ENCODE measurements around the gene NEDD9. TPM values are rescaled to one million over a fixed set of nuclear protein-coding genes. Genes with fewer than 3 reads are reported as not detected.

Gene NEDD9
- total and polyA plus RNA-seq, 2 of the 13 experiments (the other 11 are each of a cell fraction or from before 2014, with no cell fraction given): 27.1 to 389 TPM

DNA sequence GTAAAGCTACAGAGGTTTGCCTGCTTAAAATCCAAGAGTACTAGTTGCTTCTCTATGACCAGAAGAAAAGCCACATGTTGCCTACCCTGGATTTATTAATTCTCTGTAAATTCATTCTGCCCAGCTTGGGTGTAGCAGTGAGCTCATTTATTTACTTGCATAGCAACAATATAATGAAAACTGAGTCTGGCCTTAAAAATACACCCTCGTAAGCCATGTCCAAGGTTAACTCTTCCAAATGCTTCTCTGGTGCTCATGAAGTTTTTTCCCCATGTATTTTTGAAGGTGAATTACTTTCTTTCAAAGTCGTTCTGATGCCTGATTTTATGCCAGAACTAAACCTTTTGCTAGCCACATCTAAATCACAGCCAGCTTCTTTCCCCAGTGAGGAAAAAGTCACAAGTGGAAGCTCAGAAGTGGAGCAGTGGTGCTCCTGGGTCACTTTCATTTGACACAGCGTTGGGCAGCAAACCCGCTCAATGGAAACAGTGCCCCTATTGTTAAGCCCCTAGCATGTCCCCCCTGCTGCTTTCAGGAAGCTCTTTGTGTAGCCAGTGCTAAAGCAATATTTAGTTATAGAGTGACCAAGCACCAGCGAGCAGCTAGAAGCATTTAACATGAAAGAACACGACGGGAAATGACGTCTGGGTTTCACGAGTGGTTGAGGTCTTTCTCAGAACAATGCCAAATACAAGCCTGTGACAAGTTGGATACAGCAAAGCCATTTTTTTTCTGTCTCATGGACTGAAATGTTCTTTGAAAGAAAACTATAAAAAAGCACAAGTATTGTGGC lies 29.8 kb downstream of the NEDD9 start (continued):
- TF ChIP-seq, protein P1, sequence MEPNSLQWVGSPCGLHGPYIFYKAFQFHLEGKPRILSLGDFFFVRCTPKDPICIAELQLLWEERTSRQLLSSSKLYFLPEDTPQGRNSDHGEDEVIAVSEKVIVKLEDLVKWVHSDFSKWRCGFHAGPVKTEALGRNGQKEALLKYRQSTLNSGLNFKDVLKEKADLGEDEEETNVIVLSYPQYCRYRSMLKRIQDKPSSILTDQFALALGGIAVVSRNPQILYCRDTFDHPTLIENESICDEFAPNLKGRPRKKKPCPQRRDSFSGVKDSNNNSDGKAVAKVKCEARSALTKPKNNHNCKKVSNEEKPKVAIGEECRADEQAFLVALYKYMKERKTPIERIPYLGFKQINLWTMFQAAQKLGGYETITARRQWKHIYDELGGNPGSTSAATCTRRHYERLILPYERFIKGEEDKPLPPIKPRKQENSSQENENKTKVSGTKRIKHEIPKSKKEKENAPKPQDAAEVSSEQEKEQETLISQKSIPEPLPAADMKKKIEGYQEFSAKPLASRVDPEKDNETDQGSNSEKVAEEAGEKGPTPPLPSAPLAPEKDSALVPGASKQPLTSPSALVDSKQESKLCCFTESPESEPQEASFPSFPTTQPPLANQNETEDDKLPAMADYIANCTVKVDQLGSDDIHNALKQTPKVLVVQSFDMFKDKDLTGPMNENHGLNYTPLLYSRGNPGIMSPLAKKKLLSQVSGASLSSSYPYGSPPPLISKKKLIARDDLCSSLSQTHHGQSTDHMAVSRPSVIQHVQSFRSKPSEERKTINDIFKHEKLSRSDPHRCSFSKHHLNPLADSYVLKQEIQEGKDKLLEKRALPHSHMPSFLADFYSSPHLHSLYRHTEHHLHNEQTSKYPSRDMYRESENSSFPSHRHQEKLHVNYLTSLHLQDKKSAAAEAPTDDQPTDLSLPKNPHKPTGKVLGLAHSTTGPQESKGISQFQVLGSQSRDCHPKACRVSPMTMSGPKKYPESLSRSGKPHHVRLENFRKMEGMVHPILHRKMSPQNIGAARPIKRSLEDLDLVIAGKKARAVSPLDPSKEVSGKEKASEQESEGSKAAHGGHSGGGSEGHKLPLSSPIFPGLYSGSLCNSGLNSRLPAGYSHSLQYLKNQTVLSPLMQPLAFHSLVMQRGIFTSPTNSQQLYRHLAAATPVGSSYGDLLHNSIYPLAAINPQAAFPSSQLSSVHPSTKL (CRISPR knock-in tag; IDR thresholded peaks at IDR 0.05): peak; percentile 94
- TF ChIP-seq ZNF558 (CRISPR knock-in tag; IDR thresholded peaks at IDR 0.05; ENCODE audit: borderline replicate concordance): no peak
- TF ChIP-seq KDM1A (CRISPR knock-in tag; IDR thresholded peaks at IDR 0.05): peak; percentile 27; the same call in 1 of the 2 replicates
- TF ChIP-seq, protein P2, sequence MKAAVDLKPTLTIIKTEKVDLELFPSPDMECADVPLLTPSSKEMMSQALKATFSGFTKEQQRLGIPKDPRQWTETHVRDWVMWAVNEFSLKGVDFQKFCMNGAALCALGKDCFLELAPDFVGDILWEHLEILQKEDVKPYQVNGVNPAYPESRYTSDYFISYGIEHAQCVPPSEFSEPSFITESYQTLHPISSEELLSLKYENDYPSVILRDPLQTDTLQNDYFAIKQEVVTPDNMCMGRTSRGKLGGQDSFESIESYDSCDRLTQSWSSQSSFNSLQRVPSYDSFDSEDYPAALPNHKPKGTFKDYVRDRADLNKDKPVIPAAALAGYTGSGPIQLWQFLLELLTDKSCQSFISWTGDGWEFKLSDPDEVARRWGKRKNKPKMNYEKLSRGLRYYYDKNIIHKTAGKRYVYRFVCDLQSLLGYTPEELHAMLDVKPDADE (CRISPR knock-in tag; IDR thresholded peaks at IDR 0.05): no peak
- no peak for TF ChIP-seq ADNP (CRISPR knock-in tag; IDR thresholded peaks at IDR 0.05)
- TF ChIP-seq, protein P3, sequence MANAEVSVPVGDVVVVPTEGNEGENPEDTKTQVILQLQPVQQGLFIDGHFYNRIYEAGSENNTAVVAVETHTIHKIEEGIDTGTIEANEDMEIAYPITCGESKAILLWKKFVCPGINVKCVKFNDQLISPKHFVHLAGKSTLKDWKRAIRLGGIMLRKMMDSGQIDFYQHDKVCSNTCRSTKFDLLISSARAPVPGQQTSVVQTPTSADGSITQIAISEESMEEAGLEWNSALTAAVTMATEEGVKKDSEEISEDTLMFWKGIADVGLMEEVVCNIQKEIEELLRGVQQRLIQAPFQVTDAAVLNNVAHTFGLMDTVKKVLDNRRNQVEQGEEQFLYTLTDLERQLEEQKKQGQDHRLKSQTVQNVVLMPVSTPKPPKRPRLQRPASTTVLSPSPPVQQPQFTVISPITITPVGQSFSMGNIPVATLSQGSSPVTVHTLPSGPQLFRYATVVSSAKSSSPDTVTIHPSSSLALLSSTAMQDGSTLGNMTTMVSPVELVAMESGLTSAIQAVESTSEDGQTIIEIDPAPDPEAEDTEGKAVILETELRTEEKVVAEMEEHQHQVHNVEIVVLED (CRISPR knock-in tag; IDR thresholded peaks at IDR 0.05; ENCODE audit: borderline replicate concordance): peak; percentile 62; the same call in 1 of the 2 replicates
- TF ChIP-seq, protein P4, sequence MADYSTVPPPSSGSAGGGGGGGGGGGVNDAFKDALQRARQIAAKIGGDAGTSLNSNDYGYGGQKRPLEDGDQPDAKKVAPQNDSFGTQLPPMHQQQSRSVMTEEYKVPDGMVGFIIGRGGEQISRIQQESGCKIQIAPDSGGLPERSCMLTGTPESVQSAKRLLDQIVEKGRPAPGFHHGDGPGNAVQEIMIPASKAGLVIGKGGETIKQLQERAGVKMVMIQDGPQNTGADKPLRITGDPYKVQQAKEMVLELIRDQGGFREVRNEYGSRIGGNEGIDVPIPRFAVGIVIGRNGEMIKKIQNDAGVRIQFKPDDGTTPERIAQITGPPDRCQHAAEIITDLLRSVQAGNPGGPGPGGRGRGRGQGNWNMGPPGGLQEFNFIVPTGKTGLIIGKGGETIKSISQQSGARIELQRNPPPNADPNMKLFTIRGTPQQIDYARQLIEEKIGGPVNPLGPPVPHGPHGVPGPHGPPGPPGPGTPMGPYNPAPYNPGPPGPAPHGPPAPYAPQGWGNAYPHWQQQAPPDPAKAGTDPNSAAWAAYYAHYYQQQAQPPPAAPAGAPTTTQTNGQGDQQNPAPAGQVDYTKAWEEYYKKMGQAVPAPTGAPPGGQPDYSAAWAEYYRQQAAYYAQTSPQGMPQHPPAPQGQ (CRISPR knock-in tag; IDR thresholded peaks at IDR 0.05; ENCODE audit: borderline replicate concordance): peak; percentile 71; the same call in 1 of the 2 replicates
- no peak for TF ChIP-seq MTA1 (CRISPR knock-in tag; IDR thresholded peaks at IDR 0.05; ENCODE audit: borderline replicate concordance)
- peak; percentile 83 for TF ChIP-seq GABPB1 (CRISPR knock-in tag; IDR thresholded peaks at IDR 0.05)
- no peak for TF ChIP-seq JUND (CRISPR knock-in tag; IDR thresholded peaks at IDR 0.05)
- TF ChIP-seq SAP130 (CRISPR knock-in tag; IDR thresholded peaks at IDR 0.05; ENCODE audit: low read depth): peak; percentile 89
- TF ChIP-seq FOXJ3 (CRISPR knock-in tag; IDR thresholded peaks at IDR 0.05; ENCODE audit: borderline replicate concordance): peak; percentile 82; the same call in 1 of the 2 replicates
- no peak for TF ChIP-seq SOX6 (IDR thresholded peaks at IDR 0.05)
- TF ChIP-seq SOX6 (CRISPR knock-in tag; IDR thresholded peaks at IDR 0.05): peak; percentile 98
- TF ChIP-seq ZSCAN29 (CRISPR knock-in tag; conservative IDR thresholded peaks at IDR 0.05): no peak
- peak; percentile 75 for TF ChIP-seq POLR2G (IDR thresholded peaks at IDR 0.05; ENCODE audit: low read depth, low read length)
- peak; percentile 41; the same call in 1 of the 2 replicates for TF ChIP-seq ZNF564 (CRISPR knock-in tag; IDR thresholded peaks at IDR 0.05)
- TF ChIP-seq ARID2 (CRISPR knock-in tag; IDR thresholded peaks at IDR 0.05; ENCODE audit: borderline replicate concordance): no peak
- no peak for TF ChIP-seq NPAS2 (CRISPR knock-in tag; IDR thresholded peaks at IDR 0.05; ENCODE audit: borderline replicate concordance)

Measured in HepG2 (cell line).